AG10803 (cell line): ENCODE measurements around the gene BATF2.

Source experiments
- DNase-seq: peaks from one replicate; pipeline ENCODE4 v3.0.0; 2010; ENCODE audit warnings: low read depth
- H3K4me3 ChIP-seq: 2 replicates; pipeline ENCODE4 v1.5.1; 2011; ENCODE audit warnings: mild to moderate bottlenecking, low read length, control low read depth
- TF ChIP-seq, protein P1 (sequence below): conservative IDR thresholded peaks from 2 replicates; pipeline ENCODE4 v1.5.1; 2011; ENCODE audit warnings: mild to moderate bottlenecking, low read length, control low read depth, inconsistent platforms

The BATF2 gene

DNA sequence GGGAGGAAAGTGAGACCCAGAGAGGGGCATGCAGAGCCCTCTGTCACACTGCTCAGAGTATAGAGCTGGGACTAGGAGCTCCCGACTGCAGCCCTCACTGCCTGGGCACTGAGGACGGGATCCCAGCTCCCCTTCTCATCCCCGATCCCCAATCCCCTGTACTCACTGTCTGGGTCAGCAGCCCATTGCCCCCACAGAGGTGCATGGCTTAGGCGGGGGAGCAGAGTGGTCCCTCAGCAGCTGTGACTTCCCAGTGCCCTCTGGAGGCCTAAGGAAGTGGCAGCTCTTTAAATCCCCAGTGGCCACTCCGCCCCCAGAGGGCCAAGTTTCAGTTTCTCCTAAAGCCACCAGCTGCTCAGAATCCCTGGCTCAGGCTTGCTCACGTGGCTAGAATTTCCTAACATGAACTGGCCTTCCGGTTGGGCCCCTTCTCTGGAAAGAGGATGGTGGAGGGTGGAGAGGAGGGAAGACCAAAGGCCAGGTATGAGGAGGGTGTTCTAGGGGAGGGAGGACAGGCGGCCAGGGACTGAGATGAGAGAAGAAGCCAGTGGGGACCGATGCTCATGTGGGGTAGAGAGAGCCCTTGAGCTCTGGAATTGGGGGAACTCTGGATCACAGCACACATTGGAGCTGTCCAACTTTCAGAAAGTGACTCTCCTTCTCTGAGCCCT lies at the start of gene BATF2:
BATF2 (minus strand) TSS at position 262 of the 671 bp plus-strand sequence; CDS start at position 205, 57 bp downstream.
- H3K4me3 ChIP-seq, result peak within 1 kb of the TSS; percentile 53
- TF ChIP-seq, protein P1, sequence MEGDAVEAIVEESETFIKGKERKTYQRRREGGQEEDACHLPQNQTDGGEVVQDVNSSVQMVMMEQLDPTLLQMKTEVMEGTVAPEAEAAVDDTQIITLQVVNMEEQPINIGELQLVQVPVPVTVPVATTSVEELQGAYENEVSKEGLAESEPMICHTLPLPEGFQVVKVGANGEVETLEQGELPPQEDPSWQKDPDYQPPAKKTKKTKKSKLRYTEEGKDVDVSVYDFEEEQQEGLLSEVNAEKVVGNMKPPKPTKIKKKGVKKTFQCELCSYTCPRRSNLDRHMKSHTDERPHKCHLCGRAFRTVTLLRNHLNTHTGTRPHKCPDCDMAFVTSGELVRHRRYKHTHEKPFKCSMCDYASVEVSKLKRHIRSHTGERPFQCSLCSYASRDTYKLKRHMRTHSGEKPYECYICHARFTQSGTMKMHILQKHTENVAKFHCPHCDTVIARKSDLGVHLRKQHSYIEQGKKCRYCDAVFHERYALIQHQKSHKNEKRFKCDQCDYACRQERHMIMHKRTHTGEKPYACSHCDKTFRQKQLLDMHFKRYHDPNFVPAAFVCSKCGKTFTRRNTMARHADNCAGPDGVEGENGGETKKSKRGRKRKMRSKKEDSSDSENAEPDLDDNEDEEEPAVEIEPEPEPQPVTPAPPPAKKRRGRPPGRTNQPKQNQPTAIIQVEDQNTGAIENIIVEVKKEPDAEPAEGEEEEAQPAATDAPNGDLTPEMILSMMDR, result peak; percentile 47
- DNase-seq, result peak; percentile 73

GRCh38 chr11:65045728-65046127 lies 49.0 kb upstream of the BATF2 start:
- no peak for DNase-seq
- TF ChIP-seq, protein P1, result no peak
- no peak overlapping the region for H3K4me3 ChIP-seq

GRCh38 chr11:65045061-65045460 lies 48.3 kb upstream of the BATF2 start:
- TF ChIP-seq, protein P1, result no peak
- DNase-seq, result no peak
- no peak overlapping the region for H3K4me3 ChIP-seq

DNA sequence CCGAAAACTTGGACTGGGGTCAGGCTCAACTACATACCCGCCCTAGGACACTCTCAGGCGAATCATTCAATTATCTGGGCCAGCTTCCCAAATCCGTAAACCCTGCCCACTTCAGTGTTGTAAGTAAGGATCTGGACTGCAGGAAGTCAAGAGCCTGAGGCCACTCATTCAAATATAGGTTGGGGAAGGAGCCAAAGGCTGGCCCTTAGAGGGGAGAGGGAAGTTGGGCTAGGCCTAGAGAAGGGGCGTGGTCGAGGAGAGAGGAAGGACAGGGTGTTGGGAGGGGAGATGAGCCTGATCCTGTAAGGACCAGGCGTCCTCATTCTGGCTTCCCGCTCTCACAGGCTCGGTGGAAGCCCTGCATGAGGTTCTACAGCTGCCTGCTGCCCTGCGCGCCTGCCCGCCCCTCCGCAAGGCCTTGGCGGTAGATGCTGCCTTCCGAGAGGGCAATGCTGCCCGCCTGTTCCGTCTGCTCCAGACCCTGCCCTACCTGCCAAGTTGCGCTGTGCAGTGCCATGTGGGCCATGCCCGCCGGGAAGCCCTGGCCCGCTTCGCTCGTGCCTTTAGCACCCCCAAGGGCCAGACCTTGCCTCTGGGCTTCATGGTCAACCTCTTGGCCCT lies 47.2 kb upstream of the BATF2 start:
- no peak overlapping the region for H3K4me3 ChIP-seq
- TF ChIP-seq, protein P1, result no peak
- DNase-seq, result peak; percentile 58

- no peak overlapping the region for H3K4me3 ChIP-seq
- TF ChIP-seq, protein P1, result no peak
Measured at GRCh38 chr11:65042891-65043290, 46.1 kb upstream of the BATF2 start.

DNA sequence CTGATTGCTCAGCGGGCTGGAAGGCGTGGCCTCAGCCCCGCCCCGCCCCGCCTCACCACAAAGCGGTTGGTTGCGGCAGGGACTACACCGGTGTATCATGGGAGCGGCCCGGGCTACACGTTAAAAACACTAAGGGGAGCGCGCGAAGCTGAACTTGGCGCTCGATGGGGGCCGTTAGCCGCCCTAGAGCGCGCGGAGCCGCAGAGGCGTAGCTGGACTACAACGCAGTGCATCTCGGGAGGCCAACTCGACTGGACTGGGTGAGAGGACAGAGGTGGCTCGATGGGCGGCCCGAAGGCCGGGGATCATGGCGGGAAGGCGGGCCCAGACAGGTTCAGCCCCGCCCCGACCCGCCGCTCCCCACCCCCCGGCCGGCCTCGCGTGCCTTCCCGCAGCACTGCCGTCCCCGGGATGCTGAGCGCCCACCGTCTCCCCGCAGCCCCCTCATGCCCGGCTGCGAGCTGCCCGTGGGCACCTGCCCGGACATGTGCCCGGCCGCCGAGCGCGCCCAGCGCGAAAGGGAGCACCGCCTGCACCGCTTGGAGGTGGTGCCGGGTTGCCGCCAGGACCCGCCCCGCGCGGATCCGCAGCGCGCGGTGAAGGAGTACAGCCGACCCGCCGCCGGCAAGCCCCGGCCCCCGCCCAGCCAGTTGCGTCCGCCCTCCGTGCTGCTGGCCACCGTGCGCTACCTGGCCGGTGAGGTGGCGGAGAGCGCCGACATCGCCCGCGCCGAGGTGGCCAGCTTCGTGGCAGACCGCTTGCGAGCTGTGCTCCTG lies 44.3 kb upstream of the BATF2 start, which contains the start of gene SAC3D1:
SAC3D1 (plus strand) TSS at position 364 of the 776 bp plus-strand sequence; CDS start at position 447, 83 bp downstream.
- TF ChIP-seq, protein P1, result no peak
- peak within 1 kb of the TSS; percentile 70 for H3K4me3 ChIP-seq
- DNase-seq, result peak; percentile 91

More at GRCh38 chr11:65042891-65043290, 46.1 kb upstream of the BATF2 start:
- no peak for DNase-seq
